A549 treated with Mapracorat at 1 μM for 4 hours (cell line): Measurements from ENCODE around the gene OR9A2. TPM values are rescaled to one million over a fixed set of nuclear protein-coding genes. Genes with fewer than 3 reads are reported as not detected.

ENCODE experiments used
- total RNA-seq: library from RNA; stranded (reverse); fragments of 200-300 nt; extraction: Qiagen RNA extraction; gene quantifications from 5 replicates; pipeline ENCODE4 v1.2.3, GENCODE V29; 2022

Gene OR9A2
- total RNA-seq: not detected in 5 replicates

GRCh38 chr7:143027032-143027431 lies at the start of gene OR9A2:
Gene OR9A2 (minus strand): TSS chr7:143027132. CDS start chr7:143027132, 0 bp downstream.

GRCh38 chr7:143052041-143052440 lies 25.1 kb upstream of the OR9A2 start, which contains the start of gene OR6V1:
Gene OR6V1 (plus strand): TSS chr7:143052341. CDS start chr7:143052341, 0 bp downstream.

Other genes with a start within 250 kb of the OR9A2 start
- 0.28 to 0.60 TPM (median 0.50 TPM) in 5 replicates for gene EPHB6, start 172.1 kb downstream of the OR9A2 start, total RNA-seq
- not detected in 5 replicates for gene TRPV6, start 141.4 kb downstream of the OR9A2 start, total RNA-seq
- not detected in 5 replicates for gene TRPV5, start 93.4 kb downstream of the OR9A2 start, total RNA-seq
- gene LLCFC1, start 87.6 kb downstream of the OR9A2 start, total RNA-seq: not detected in 5 replicates
- not detected in 5 replicates for gene KEL, start 64.8 kb downstream of the OR9A2 start, total RNA-seq
- gene OR6V1, start 25.2 kb upstream of the OR9A2 start, total RNA-seq: not detected in 5 replicates
- 0.36 to 0.48 TPM (median 0.36 TPM) in 3 of 5 replicates, not detected in the others for gene PIP, start 104.9 kb upstream of the OR9A2 start, total RNA-seq
- gene TAS2R39, start 156.3 kb upstream of the OR9A2 start, total RNA-seq: not detected in 5 replicates
- gene TAS2R40, start 194.9 kb upstream of the OR9A2 start, total RNA-seq: not detected in 5 replicates
- 108 to 122 TPM (median 119 TPM) in 5 replicates for gene GSTK1, start 236.3 kb upstream of the OR9A2 start, total RNA-seq